NCI-H2029 treated with DMSO at 0.1 percent for 48 hours (cell line): Measurements from ENCODE around the gene MYCL.
"Not testable (repeated sequence)": the region's sequence is repeated elsewhere in the genome, so short reads cannot be mapped to it uniquely, and the experiment has no call there.

ENCODE experiments used
- DNase-seq: peaks from one replicate; lab custom pipeline; 2025; lab: John Stamatoyannopoulos, UW

The MYCL gene

GRCh38 chr1:39890273-39890672 is 11.4 kb downstream of the MYCL start:
- no peak for DNase-seq

DNA sequence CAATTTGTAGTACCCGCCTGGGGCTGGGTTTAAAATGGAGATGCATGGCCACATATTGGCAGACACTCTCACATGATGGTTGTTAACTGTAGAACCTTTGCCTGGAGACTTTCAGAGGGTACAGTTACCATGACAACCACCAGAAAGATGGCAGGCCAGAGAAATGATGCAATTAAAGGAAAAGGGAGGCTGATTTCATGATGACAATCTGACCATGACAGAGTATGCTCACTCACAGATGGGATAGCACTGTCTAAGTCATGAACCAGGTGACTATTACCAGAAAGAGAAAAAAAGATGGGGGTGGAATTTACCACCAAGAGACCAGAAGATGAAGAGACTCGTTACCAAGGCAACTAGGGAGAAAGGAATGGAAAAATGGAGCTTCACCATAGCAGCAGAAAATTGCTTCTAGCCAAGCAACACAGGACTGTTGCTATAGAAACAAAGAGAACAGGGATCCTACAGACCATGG is 14.9 kb downstream of the MYCL start:
- DNase-seq, result no peak

DNA sequence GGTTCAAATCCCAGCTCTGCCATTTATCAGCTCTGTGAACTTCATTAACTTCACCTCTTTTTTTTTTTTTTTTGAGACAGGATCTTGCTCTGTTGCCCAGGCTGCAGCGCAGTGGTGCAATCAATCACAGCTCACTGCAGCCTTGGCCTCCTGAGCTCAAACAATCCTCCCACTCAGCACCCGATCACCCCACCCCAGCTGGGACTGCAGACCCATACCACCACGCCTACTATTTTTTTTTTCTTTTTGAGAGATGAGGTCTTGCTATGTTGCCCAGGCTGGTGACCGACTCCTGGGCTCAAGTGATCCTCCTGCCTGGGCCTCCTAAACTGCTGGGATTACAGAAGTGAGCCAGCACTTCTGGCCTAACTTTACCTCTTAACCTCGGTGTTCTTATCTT is 16.2 kb downstream of the MYCL start:
- no peak for DNase-seq

DNA sequence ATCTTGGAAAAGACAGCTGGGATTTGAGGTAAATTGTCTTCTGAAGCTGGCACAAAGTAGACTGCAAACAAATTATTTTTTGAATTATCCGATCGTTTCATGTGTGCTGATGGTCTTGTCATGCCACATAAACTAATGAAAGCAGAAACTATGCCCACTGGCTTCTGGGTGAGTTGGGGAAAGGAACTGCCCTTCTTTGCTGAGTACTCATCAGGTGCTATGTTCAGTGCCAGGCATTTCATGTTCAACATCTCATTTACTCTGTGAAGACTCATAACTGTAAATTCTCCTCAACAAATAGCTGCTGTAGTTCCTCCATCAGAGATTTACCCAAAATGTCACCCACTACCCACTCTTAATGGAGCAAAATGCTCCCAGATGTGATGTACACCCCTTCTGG is 19.6 kb downstream of the MYCL start:
- peak; percentile 98 for DNase-seq

- DNase-seq, result peak; percentile 98
These were observed 23.4 kb downstream of the MYCL start for GRCh38 chr1:39877980-39878956.

- peak; percentile 100 for DNase-seq
These were observed 24.4 kb downstream of the MYCL start for GRCh38 chr1:39877231-39877778.

GRCh38 chr1:39876144-39876543 is 25.6 kb downstream of the MYCL start:
- DNase-seq, result peak; percentile 97

- no peak for DNase-seq
These were observed 29.0 kb downstream of the MYCL start for GRCh38 chr1:39872698-39873097.

GRCh38 chr1:39871796-39872195 is 29.9 kb downstream of the MYCL start:
- no peak for DNase-seq

DNA sequence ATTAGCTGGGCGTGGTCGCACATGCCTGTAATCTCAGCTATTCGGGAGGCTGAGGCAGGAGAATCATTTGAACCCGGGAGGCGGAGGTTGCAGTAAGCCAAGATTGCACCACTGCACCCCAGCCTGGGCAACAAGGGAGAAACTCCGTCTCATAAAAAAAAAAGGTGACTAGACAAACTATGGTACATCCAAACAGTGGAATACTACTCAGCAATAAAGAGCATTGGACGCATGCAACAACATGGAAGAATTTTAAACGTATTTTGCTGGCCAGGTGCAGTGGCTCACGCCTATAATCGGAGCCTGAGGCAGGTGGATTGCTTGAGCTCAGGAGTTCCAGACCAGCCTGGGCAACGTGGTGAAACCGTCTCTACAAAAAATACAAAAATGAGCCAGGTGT is 30.7 kb downstream of the MYCL start:
- not testable (repeated sequence) for DNase-seq

DNA sequence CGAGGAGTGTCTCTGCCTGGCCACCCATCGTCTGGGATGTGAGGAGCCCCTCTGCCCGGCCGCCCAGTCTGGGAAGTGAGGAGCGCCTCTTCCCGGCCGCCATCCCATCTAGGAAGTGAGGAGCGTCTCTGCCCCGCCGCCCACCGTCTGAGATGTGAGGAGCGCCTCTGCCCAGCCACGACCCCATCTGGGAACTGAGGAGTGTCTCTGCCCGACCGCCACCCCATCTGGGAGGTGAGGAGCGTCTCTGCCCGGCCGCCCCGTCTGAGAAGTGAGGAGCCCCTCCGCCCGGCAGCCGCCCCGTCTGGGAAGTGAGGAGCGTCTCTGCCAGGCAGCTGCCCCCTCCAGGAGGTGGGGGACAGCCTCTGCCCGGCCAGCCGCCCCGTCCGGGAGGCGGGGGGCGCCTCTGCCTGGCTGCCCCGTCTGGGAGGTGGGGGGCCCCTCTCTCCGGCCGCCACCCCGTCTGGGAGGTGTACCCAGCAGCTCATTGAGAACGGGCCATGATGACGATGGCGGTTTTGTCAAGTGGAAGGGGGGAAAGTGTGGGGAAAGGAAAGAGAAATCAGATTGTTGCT is 32.1 kb downstream of the MYCL start:
- not testable (repeated sequence) for DNase-seq

- no peak for DNase-seq
These were observed 35.0 kb downstream of the MYCL start for GRCh38 chr1:39866767-39867166.

DNA sequence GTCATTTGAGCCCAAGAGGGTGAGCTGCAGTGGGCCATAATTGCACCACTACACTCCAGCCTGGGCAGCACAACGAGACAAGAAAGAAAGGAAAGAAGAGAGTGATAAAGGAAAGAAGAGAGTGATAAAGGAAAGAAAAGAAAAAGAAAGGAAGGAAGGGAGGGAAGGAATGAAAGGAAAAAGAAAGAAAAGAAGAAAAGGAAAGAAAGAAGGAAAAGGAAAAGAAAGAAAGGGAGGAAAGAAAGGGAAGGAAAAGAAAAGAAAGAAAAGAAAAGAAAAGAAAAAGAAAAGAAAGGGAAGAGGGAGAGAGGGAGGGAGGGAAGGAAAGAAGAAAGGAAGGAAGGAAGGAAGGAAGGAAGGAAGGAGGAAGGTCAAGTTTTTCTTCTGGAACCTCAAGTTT is 36.0 kb downstream of the MYCL start:
- no peak for DNase-seq

DNA sequence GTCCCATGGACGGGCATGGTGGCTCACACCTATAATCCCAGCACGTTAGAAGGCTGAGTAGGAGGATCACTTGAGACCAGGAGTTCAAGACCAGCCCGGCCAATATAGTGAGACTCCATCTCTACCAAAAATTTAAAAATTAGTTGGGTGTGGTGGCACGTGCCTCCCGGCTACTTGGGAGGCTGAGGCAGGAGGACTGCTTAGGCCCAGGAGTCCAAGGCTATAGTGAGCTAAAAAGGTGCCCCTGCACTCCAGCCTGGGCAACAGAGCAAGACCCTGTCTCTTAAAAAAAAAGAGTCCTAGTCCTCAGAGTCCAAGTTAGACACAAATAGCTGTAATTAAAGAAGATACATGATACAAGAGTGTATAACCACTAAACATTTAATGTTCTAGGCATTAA is 38.5 kb downstream of the MYCL start:
- DNase-seq, result no peak

DNA sequence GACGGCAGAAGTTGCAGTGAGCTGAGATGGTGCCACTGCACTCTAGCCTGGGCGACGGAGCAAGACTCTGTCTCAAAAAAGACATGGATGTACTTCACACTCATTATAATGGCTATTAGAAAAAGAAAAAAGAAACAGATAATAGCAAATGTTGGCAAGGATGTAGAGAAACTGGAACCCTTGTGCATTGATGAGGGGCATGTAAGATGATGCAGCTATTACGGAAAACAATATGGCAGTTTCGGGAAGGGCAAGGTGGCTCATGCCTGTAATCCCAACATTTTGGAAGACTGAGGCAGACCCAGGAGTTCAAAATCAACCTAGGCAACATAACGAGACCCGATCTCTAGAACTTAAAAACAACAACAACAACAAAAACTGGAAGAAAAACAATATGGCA is 40.7 kb downstream of the MYCL start:
- no peak for DNase-seq

- peak; percentile 100 for DNase-seq
These were observed 41.6 kb downstream of the MYCL start for GRCh38 chr1:39859859-39860812.

DNA sequence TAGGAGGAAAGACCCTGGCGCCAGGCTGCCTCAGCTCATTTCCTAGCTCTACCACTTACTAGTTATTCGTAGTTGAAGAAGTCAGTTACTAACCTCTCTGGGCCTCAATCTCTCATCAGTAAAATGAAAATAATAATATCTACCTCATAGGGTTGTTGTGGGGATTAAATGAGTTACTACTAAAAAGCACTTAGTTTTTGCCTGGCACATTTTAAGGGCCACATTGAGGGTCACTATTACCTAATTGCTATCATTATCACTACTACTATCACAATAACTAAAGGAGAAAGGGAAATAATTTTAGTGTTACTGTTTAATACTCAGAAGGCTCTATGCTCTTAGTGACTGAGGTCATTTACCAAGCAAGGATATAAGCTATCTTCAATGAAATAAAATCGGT is 43.4 kb downstream of the MYCL start:
- DNase-seq, result no peak

DNA sequence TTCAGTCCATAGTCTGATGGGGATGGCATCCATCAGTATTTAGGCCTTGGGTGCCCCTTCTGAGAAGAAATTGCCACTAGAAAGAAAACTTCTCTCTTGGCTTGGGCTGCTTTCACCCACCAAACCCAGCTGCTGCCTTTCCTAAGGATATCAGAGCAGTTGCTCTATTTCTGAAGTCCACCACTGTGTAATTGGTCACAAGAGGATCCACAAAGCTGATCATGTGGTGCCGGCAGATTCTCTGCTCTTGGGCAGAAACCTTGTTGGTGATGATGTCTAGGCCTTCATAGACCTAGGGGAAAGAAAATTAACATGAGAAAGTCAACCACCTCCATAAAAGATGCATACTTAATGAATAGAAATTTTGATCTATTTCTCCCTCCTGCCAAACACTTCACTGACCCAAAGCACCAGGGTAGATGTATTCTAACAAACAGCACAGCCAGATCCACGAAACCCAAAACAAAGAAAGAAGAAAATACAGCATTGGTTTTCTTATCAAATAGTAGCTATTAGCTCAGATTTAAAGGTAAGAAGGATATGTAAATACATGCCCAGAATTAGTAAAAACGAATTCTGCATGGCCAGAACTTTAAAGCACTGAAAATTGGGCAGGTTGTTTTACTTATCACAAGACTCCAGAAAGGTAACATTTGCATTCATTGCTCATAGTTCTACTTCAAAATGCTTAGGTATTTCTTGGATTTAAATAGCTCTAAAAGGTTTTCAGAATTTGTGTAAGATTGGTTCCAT is 44.4 kb downstream of the MYCL start:
- DNase-seq, result no peak

- DNase-seq, result no peak
These were observed 47.0 kb downstream of the MYCL start for GRCh38 chr1:39854738-39855137.

GRCh38 chr1:39854314-39854713 is 47.4 kb downstream of the MYCL start:
- DNase-seq, result no peak

DNA sequence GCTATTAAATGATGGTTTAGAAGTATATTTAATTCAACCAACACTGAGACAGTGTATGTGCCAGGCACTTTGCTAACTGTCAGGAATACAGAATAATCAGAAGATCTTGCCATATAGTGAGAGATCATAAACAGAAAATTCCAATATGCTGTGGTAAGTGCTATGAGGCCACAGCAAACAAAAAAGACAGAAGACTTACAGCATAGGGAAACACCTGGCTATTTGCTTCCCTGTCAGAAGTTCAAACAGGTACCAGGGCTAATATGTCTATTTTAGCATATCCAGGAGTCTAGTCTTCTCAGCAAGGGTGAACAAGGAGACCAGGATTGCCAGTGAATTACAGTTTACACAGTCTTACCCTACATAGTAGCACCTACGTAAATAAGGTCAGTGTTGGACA is 48.8 kb downstream of the MYCL start:
- DNase-seq, result peak; percentile 100
